ENCODE measurements around the gene DLGAP4.

DNA sequence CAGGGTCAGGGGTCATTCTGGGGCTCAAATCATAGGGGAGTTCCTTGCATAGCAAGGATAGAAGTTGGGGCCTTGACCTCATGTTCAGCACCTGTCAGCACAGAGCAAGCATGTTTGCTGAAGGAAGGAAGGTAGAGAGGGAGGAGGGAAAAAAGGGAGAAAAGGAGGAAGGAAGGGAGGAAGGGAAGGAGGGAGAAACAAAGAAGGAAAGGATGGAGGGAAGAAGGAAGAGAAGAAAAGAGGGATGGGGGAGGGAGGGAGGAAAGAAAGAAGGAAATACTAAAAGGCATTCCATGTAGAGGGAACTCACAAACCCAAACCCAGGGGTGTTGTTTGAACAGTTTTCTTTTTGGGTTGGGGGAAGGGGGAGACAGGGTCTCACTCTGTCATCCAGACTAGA lies 80.1 kb downstream of the DLGAP4 start:
- TF ChIP-seq POLR2A (IDR thresholded peaks at IDR 0.05), result no peak
- TF ChIP-seq, protein P1, sequence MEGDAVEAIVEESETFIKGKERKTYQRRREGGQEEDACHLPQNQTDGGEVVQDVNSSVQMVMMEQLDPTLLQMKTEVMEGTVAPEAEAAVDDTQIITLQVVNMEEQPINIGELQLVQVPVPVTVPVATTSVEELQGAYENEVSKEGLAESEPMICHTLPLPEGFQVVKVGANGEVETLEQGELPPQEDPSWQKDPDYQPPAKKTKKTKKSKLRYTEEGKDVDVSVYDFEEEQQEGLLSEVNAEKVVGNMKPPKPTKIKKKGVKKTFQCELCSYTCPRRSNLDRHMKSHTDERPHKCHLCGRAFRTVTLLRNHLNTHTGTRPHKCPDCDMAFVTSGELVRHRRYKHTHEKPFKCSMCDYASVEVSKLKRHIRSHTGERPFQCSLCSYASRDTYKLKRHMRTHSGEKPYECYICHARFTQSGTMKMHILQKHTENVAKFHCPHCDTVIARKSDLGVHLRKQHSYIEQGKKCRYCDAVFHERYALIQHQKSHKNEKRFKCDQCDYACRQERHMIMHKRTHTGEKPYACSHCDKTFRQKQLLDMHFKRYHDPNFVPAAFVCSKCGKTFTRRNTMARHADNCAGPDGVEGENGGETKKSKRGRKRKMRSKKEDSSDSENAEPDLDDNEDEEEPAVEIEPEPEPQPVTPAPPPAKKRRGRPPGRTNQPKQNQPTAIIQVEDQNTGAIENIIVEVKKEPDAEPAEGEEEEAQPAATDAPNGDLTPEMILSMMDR (IDR thresholded peaks at IDR 0.05), result no peak

Measured in ovary (tissue), 3 donors.